ENCODE data around the gene TRAPPC10.

Gene TRAPPC10

GRCh38 chr21:43972850-43973633, 39.1 kb upstream of the TRAPPC10 start:
- H3K27me3 ChIP-seq (ENCODE audit: low read depth, low read length), result no peaks in the 10 kb centered on the region
- no peak overlapping the region for H3K27ac ChIP-seq (ENCODE audit: low read length)
- no peak overlapping the region for H3K4me3 ChIP-seq (ENCODE audit: low read depth in 1 of 2, low read length in 2 of 2)
- H3K36me3 ChIP-seq (ENCODE audit: control insufficient read depth in 1 of 2, insufficient read depth in 2 of 2, low read length in 2 of 2), result peaks cover 18 to 43% of the 10 kb centered on the region in 2 donors
- H3K4me1 ChIP-seq (ENCODE audit: control insufficient read depth in 1 of 2, insufficient read depth in 2 of 2, low read length in 2 of 2), result peaks cover 0 to 7% of the 10 kb centered on the region in 2 donors
- no peaks in the 10 kb centered on the region for H3K9me3 ChIP-seq (ENCODE audit: control insufficient read depth in 1 of 2, low read length in 2 of 2)

GRCh38 chr21:43973634-43973955, 38.5 kb upstream of the TRAPPC10 start:
- Histone ChIP-seq H3K4me3 (ENCODE audit: low read depth in 1 of 2, low read length in 2 of 2) (no peak overlapping the region), H3K27ac (ENCODE audit: low read length) (no peak overlapping the region), H3K9me3 (ENCODE audit: control insufficient read depth in 1 of 2, low read length in 2 of 2) (no peaks in the 10 kb centered on the region), H3K36me3 (ENCODE audit: control insufficient read depth in 1 of 2, insufficient read depth in 2 of 2, low read length in 2 of 2) (peaks cover 18 to 44% of the 10 kb centered on the region in 2 donors), H3K4me1 (ENCODE audit: control insufficient read depth in 1 of 2, insufficient read depth in 2 of 2, low read length in 2 of 2) (peaks cover 0 to 7% of the 10 kb centered on the region in 2 donors), H3K27me3 (ENCODE audit: low read depth, low read length) (no peaks in the 10 kb centered on the region)

DNA sequence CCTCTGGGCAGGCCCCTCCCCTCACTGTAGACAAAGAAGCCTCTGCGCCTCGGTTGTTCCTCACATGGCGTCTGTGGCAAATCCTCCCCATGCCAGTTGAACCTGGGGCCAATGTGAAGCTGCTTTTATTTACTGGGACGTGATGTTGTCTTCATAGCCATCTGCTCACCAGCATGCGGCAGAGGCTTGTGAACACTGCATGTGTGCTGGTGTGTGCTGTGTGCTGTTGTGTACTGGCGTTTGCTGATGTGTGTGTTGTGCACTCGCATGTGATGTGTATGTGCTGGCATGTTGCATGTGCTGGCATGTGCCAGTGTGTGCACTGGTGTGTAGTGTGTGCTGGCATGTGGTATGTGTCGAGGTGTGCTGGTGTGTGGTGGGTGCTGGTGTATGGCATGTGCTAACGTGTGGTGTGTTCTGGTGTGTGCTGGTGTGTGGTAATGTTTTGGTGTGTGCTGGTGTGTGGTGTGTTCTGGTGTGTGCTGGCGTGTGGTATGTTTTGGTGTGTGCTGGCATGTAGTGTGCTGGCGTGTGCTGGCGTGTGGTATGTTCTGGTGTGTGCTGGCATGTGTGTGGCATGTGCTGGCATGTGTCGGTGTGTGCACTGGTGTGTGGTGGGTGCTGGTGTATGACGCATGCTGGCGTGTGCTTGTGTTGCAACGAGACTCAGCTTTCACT, 37.2 kb upstream of the TRAPPC10 start:
- peaks cover 0 to 7% of the 10 kb centered on the region in 2 donors for H3K4me1 ChIP-seq (ENCODE audit: control insufficient read depth in 1 of 2, insufficient read depth in 2 of 2, low read length in 2 of 2)
- H3K4me3 ChIP-seq (ENCODE audit: low read depth in 1 of 2, low read length in 2 of 2), result no peak overlapping the region
- H3K27ac ChIP-seq (ENCODE audit: low read length), result no peak overlapping the region
- H3K36me3 ChIP-seq (ENCODE audit: control insufficient read depth in 1 of 2, insufficient read depth in 2 of 2, low read length in 2 of 2), result peaks cover 16 to 35% of the 10 kb centered on the region in 2 donors
- H3K9me3 ChIP-seq (ENCODE audit: control insufficient read depth in 1 of 2, low read length in 2 of 2), result no peaks in the 10 kb centered on the region
- no peaks in the 10 kb centered on the region for H3K27me3 ChIP-seq (ENCODE audit: low read depth, low read length)

- H3K36me3 ChIP-seq (ENCODE audit: control insufficient read depth in 1 of 2, insufficient read depth in 2 of 2, low read length in 2 of 2), result peaks cover 11 to 34% of the 10 kb centered on the region in 2 donors
- H3K4me3 ChIP-seq (ENCODE audit: low read depth in 1 of 2, low read length in 2 of 2), result no peak overlapping the region
These were observed 36.5 kb upstream of the TRAPPC10 start for GRCh38 chr21:43975469-43976098.

DNA sequence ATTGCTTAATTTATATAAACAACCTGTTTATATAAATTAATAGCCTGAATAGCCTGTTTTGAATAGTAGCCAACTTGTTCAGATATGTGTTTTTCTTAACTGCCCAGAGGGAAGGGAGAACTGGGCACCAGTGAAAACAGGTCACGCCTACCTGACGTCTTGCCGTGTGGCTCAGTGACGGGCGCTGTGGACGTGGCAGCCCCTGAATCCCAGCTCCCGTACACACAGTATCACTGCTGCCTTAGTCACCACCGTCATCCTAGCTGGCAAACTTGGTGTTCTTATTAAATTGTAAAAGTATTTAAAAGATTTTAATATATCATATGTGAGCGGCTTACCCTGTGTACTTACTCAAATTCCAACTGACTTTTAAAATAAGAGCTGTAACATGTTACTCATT, 35.4 kb upstream of the TRAPPC10 start:
- no peaks in the 10 kb centered on the region for H3K27me3 ChIP-seq (ENCODE audit: low read depth, low read length)
- H3K4me3 ChIP-seq (ENCODE audit: low read depth in 1 of 2, low read length in 2 of 2), result no peak overlapping the region
- H3K27ac ChIP-seq (ENCODE audit: low read length), result no peak overlapping the region
- H3K36me3 ChIP-seq (ENCODE audit: control insufficient read depth in 1 of 2, insufficient read depth in 2 of 2, low read length in 2 of 2), result peaks cover 13 to 34% of the 10 kb centered on the region in 2 donors
- peaks cover 0 to 7% of the 10 kb centered on the region in 2 donors for H3K4me1 ChIP-seq (ENCODE audit: control insufficient read depth in 1 of 2, insufficient read depth in 2 of 2, low read length in 2 of 2)
- no peaks in the 10 kb centered on the region for H3K9me3 ChIP-seq (ENCODE audit: control insufficient read depth in 1 of 2, low read length in 2 of 2)

More at GRCh38 chr21:43975469-43976098, 36.5 kb upstream of the TRAPPC10 start:
- H3K27ac ChIP-seq (ENCODE audit: low read length), result no peak overlapping the region
- H3K27me3 ChIP-seq (ENCODE audit: low read depth, low read length), result no peaks in the 10 kb centered on the region
- H3K4me1 ChIP-seq (ENCODE audit: control insufficient read depth in 1 of 2, insufficient read depth in 2 of 2, low read length in 2 of 2), result peaks cover 0 to 7% of the 10 kb centered on the region in 2 donors
- H3K9me3 ChIP-seq (ENCODE audit: control insufficient read depth in 1 of 2, low read length in 2 of 2), result no peaks in the 10 kb centered on the region

DNA sequence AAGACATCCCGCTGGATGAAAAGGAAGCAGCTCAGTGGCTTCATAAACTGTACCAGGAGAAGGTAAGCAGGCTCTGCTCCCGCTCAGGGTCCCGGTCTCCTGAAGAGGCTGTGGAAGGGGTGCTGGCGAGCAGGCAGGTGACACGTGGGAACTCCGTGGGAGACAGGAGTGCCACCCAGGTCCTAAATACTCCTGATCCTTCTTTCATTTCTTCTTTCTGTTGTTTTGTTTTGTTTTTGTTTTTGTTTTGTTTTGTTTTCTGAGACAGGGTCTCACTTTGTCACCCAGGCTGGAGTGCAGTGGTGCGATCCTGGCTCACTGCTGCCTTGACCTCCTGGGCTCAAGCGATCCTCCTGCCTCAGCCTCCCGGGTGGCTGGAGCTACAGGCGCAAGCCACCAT, 34.0 kb upstream of the TRAPPC10 start:
- Histone ChIP-seq H3K4me3 (ENCODE audit: low read depth in 1 of 2, low read length in 2 of 2) (no peak overlapping the region), H3K27me3 (ENCODE audit: low read depth, low read length) (no peaks in the 10 kb centered on the region), H3K27ac (ENCODE audit: low read length) (no peak overlapping the region), H3K9me3 (ENCODE audit: control insufficient read depth in 1 of 2, low read length in 2 of 2) (no peaks in the 10 kb centered on the region), H3K4me1 (ENCODE audit: control insufficient read depth in 1 of 2, insufficient read depth in 2 of 2, low read length in 2 of 2) (peaks cover 0 to 7% of the 10 kb centered on the region in 2 donors), H3K36me3 (ENCODE audit: control insufficient read depth in 1 of 2, insufficient read depth in 2 of 2, low read length in 2 of 2) (peaks cover 17 to 41% of the 10 kb centered on the region in 2 donors)

DNA sequence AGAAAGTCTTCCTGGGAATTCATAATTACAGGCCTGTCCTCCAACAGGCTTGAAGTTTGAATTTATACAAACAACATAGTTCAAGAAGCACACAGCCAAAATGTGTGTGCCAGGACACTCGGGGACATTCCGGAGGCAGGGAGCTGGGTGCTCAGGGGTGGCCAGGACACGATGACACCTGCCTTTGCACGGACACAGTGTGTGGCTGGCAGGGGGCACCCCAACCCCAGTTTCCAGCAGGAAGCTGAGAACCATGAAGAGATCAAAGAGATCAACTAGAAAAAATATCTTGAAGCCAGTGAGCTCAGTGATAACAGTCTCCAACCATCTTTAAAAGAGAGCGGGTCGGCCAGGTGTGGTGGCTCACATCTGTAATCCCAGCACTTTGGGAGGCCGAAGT, 32.5 kb upstream of the TRAPPC10 start:
- Histone ChIP-seq H3K4me1 (ENCODE audit: control insufficient read depth in 1 of 2, insufficient read depth in 2 of 2, low read length in 2 of 2) (peaks cover 0 to 7% of the 10 kb centered on the region in 2 donors), H3K36me3 (ENCODE audit: control insufficient read depth in 1 of 2, insufficient read depth in 2 of 2, low read length in 2 of 2) (peaks cover 22 to 49% of the 10 kb centered on the region in 2 donors), H3K27me3 (ENCODE audit: low read depth, low read length) (no peaks in the 10 kb centered on the region), H3K27ac (ENCODE audit: low read length) (no peak overlapping the region), H3K9me3 (ENCODE audit: control insufficient read depth in 1 of 2, low read length in 2 of 2) (no peaks in the 10 kb centered on the region), H3K4me3 (ENCODE audit: low read depth in 1 of 2, low read length in 2 of 2) (no peak overlapping the region)

DNA sequence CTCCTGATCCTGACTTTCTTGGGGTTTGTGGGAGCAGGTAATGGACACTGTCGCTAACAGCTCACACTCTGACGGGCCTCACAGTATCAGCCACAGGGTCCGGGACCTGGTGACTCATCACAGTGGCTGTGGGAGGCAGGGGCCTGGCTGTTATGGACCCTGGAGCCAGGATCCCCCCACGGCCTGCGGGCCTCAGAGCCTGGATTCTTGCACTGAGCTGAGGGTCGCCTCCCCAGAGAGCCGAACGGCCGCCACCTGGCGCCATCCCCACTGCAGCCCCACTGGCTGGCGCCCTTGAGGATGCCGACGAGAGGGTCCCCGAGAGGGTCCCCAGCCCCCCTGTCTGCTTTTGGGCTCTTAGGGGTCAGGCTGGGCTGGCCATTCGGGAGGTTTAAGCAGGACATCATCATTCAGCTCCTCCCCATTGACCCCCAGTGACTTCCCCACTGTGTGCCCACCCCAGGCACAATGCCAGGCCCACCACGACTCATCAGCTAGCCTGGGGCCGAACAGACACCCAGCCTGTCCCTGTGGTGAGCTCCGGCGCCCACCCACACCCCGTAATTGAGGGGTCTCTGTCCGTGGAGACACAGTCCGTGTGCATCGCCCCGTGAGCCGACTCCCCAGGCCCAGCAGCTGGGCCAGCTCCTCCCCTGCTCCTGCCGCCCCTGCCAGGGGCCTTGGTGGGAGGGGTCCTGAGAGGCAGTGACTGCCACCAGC, 30.8 kb upstream of the TRAPPC10 start:
- no peaks in the 10 kb centered on the region for H3K27me3 ChIP-seq (ENCODE audit: low read depth, low read length)
- no peaks in the 10 kb centered on the region for H3K9me3 ChIP-seq (ENCODE audit: control insufficient read depth in 1 of 2, low read length in 2 of 2)
- H3K4me1 ChIP-seq (ENCODE audit: control insufficient read depth in 1 of 2, insufficient read depth in 2 of 2, low read length in 2 of 2), result no peaks in the 10 kb centered on the region
- no peak overlapping the region for H3K27ac ChIP-seq (ENCODE audit: low read length)
- H3K4me3 ChIP-seq (ENCODE audit: low read depth in 1 of 2, low read length in 2 of 2), result no peak overlapping the region
- peaks cover 22 to 49% of the 10 kb centered on the region in 2 donors for H3K36me3 ChIP-seq (ENCODE audit: control insufficient read depth in 1 of 2, insufficient read depth in 2 of 2, low read length in 2 of 2)

GRCh38 chr21:43981871-43982210, 30.3 kb upstream of the TRAPPC10 start:
- Histone ChIP-seq H3K4me3 (ENCODE audit: low read depth in 1 of 2, low read length in 2 of 2) (no peak overlapping the region), H3K27ac (ENCODE audit: low read length) (no peak overlapping the region), H3K4me1 (ENCODE audit: control insufficient read depth in 1 of 2, insufficient read depth in 2 of 2, low read length in 2 of 2) (no peaks in the 10 kb centered on the region), H3K9me3 (ENCODE audit: control insufficient read depth in 1 of 2, low read length in 2 of 2) (no peaks in the 10 kb centered on the region), H3K36me3 (ENCODE audit: control insufficient read depth in 1 of 2, insufficient read depth in 2 of 2, low read length in 2 of 2) (peaks cover 22 to 49% of the 10 kb centered on the region in 2 donors), H3K27me3 (ENCODE audit: low read depth, low read length) (no peaks in the 10 kb centered on the region)

DNA sequence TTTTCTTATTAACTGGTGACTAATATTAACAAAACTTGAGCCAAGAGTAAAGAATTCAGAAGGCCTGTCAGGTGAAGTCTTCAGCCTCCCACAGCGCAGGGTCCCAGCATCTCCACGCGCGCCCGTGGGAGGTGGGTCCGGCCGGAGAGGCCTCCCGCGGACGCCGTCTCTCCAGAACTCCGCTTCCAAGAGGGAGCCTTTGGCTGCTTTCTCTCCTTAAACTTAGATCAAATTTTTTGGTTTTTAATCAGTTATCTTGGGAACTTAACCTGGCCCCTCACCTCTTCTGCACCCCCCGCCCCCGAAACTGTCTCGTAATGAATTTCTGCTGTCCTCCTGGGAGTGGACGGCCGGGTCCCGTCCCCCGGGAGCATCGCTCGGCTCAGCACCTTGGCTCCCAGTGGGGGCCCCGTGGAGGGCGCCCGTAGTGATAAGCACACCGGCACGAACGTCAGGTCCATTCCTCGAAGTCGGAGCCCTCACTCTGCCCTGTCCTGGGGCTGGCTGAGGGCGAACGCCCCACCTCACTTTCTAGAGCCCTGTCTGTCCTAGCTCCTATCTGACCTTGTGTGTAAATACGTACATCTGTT, 29.5 kb upstream of the TRAPPC10 start:
- Histone ChIP-seq H3K36me3 (ENCODE audit: control insufficient read depth in 1 of 2, insufficient read depth in 2 of 2, low read length in 2 of 2) (peaks cover 22 to 45% of the 10 kb centered on the region in 2 donors), H3K4me3 (ENCODE audit: low read depth in 1 of 2, low read length in 2 of 2) (no peak overlapping the region), H3K4me1 (ENCODE audit: control insufficient read depth in 1 of 2, insufficient read depth in 2 of 2, low read length in 2 of 2) (no peaks in the 10 kb centered on the region), H3K27ac (ENCODE audit: low read length) (no peak overlapping the region), H3K27me3 (ENCODE audit: low read depth, low read length) (no peaks in the 10 kb centered on the region), H3K9me3 (ENCODE audit: control insufficient read depth in 1 of 2, low read length in 2 of 2) (no peaks in the 10 kb centered on the region)

- Histone ChIP-seq H3K27me3 (ENCODE audit: low read depth, low read length) (no peaks in the 10 kb centered on the region), H3K36me3 (ENCODE audit: control insufficient read depth in 1 of 2, insufficient read depth in 2 of 2, low read length in 2 of 2) (peaks cover 22 to 38% of the 10 kb centered on the region in 2 donors), H3K27ac (ENCODE audit: low read length) (no peak overlapping the region), H3K4me3 (ENCODE audit: low read depth in 1 of 2, low read length in 2 of 2) (no peak overlapping the region), H3K9me3 (ENCODE audit: control insufficient read depth in 1 of 2, low read length in 2 of 2) (no peaks in the 10 kb centered on the region), H3K4me1 (ENCODE audit: control insufficient read depth in 1 of 2, insufficient read depth in 2 of 2, low read length in 2 of 2) (no peaks in the 10 kb centered on the region)
These were observed 28.7 kb upstream of the TRAPPC10 start for GRCh38 chr21:43983390-43983789.

Measured in muscle layer of duodenum (tissue), 2 donors.